ENCODE results near the gene PF4V1.

DNA sequence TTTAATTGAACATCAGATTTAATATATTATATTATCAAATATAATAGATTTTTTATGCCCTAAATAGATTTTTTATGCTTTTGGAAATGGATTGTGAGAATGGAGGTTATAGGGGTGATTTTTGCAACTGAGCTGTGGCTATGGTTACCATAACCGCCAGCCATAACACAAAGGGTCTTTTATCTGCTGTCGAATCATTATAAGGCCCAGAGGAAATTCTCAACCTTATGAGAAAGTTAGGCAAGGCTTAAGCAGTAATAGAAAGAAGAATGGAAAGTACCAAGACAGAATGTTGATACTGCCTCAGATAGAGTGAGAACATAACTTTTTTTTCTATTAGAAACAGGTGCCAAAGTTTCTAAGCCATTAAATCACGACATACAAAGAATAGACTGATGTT is 42.9 kb upstream of the PF4V1 start:
- TF ChIP-seq, protein P1, sequence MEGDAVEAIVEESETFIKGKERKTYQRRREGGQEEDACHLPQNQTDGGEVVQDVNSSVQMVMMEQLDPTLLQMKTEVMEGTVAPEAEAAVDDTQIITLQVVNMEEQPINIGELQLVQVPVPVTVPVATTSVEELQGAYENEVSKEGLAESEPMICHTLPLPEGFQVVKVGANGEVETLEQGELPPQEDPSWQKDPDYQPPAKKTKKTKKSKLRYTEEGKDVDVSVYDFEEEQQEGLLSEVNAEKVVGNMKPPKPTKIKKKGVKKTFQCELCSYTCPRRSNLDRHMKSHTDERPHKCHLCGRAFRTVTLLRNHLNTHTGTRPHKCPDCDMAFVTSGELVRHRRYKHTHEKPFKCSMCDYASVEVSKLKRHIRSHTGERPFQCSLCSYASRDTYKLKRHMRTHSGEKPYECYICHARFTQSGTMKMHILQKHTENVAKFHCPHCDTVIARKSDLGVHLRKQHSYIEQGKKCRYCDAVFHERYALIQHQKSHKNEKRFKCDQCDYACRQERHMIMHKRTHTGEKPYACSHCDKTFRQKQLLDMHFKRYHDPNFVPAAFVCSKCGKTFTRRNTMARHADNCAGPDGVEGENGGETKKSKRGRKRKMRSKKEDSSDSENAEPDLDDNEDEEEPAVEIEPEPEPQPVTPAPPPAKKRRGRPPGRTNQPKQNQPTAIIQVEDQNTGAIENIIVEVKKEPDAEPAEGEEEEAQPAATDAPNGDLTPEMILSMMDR (conservative IDR thresholded peaks at IDR 0.05; ENCODE audit: low read length): no peak
- TF ChIP-seq EZH2phosphoT487 (IDR thresholded peaks at IDR 0.05; ENCODE audit: borderline replicate concordance, low read depth, low read length): no peak

Measured in OCI-LY7 (cell line).